SK-N-SH (cell line): ENCODE results near the gene ST6GALNAC3. TPM values are rescaled to one million over a fixed set of nuclear protein-coding genes. Genes with fewer than 3 reads are reported as not detected.

Experiments
- CTCF ChIA-PET: fragments of 300-600, 350-600 bp; formaldehyde crosslinking; extraction: SDS; loops from one replicate; lab custom pipeline; 2021; lab: Yijun Ruan, JAX
- POLR2A ChIA-PET: fragments of 350-600 bp; sonication (Branson Sonifier 250); formaldehyde crosslinking; extraction: SDS; loops from one replicate; lab custom pipeline; 2020; ENCODE audit warnings: antibody characterized with exemption, inconsistent platforms; lab: Yijun Ruan, JAX
- DNase-seq: peaks from one replicate; pipeline ENCODE4 v3.0.0; 2012
- H2AFZ ChIP-seq: fragments of 200-600 bp; sonication (generic); 2 replicates; pipeline ENCODE4 v1.8.1; 2016; ENCODE audit warnings: antibody characterized with exemption, mild to moderate bottlenecking, low read depth
- H3F3A ChIP-seq: fragments of 200-600 bp; sonication (generic); replicated peaks from 2 replicates; pipeline ENCODE3; 2016; ENCODE audit warnings: antibody characterized with exemption, mild to moderate bottlenecking; ENCODE audit not compliant: insufficient read depth
- H3K27ac ChIP-seq, 2 experiments: fragments of 200-500 bp in 1 of 2; fragments of 200-600 bp in 1 of 2; sonication (Bioruptor generic) in 1 of 2; sonication (generic), shearing (Covaris generic) in 1 of 2; 2 replicates each; pipeline versions ENCODE4 v1.5.1 to v1.6.1; 2014 to 2016; ENCODE audit warnings: low read depth in 2 of 2, inconsistent platforms in 1 of 2, low read length in 1 of 2, mild to moderate bottlenecking in 1 of 2, mixed read lengths in 1 of 2
- H3K27me3 ChIP-seq: fragments of 200-600 bp; sonication (generic), shearing (Covaris generic); 2 replicates; pipeline ENCODE4 v1.6.1; 2016; ENCODE audit warnings: mixed run types; ENCODE audit not compliant: insufficient read depth
- H3K36me3 ChIP-seq, 2 experiments: fragments of 200-500 bp in 1 of 2; fragments of 200-600 bp in 1 of 2; sonication (Bioruptor generic) in 1 of 2; sonication (generic) in 1 of 2; replicated peaks in 1 of 2; 2 replicates each; pipeline versions ENCODE3 to v1.5.1; 2014 to 2016; ENCODE audit warnings: low read length in 1 of 2, mild to moderate bottlenecking in 1 of 2; ENCODE audit not compliant: insufficient read depth in 2 of 2, control insufficient read depth in 1 of 2
- H3K4me1 ChIP-seq, 2 experiments: fragments of 200-500 bp in 1 of 2; fragments of 200-600 bp in 1 of 2; sonication (Bioruptor generic) in 1 of 2; sonication (generic), shearing (Covaris generic) in 1 of 2; 2 replicates each; pipeline versions ENCODE4 v1.5.1 to v1.6.1; 2014 to 2016; ENCODE audit warnings: low read depth in 1 of 2, low read length in 1 of 2, mixed run types in 1 of 2; ENCODE audit not compliant: insufficient read depth in 2 of 2, control insufficient read depth in 1 of 2
- H3K4me2 ChIP-seq: fragments of 200-600 bp; sonication (generic), shearing (Covaris generic); 2 replicates; pipeline ENCODE4 v1.6.1; 2017; ENCODE audit warnings: mixed run types
- H3K4me3 ChIP-seq, 2 experiments: fragments of 200-500 bp in 1 of 2; fragments of 200-600 bp in 1 of 2; sonication (Bioruptor generic) in 1 of 2; sonication (generic), shearing (Covaris generic) in 1 of 2; 2 replicates each; pipeline versions ENCODE4 v1.5.1 to v1.8.1; 2014 to 2016; ENCODE audit warnings: low read depth in 2 of 2, inconsistent platforms in 1 of 2, low read length in 1 of 2, mild to moderate bottlenecking in 1 of 2, mixed read lengths in 1 of 2, moderate library complexity in 1 of 2
- H3K79me2 ChIP-seq: fragments of 200-600 bp; sonication (generic); 2 replicates; pipeline ENCODE4 v1.8.1; 2017; ENCODE audit warnings: mild to moderate bottlenecking; ENCODE audit not compliant: insufficient read depth
- H3K9ac ChIP-seq: fragments of 200-600 bp; sonication (generic); 2 replicates; pipeline ENCODE4 v1.6.1; 2017; ENCODE audit warnings: mixed run types
- H3K9me2 ChIP-seq: fragments of 200-600 bp; sonication (generic); 2 replicates; pipeline ENCODE4 v1.6.1; 2017; ENCODE audit warnings: mixed run types
- H3K9me3 ChIP-seq: fragments of 200-600 bp; sonication (generic); 2 replicates; pipeline ENCODE4 v1.6.1; 2017; ENCODE audit warnings: mixed run types, mild to moderate bottlenecking, moderate library complexity
- H4K20me1 ChIP-seq: fragments of 200-600 bp; sonication (generic); 2 replicates; pipeline ENCODE4 v1.6.1; 2017; ENCODE audit warnings: mild to moderate bottlenecking, mixed run types; ENCODE audit not compliant: insufficient read depth
- CHD2 ChIP-seq: fragments of 150-350 bp; IDR thresholded peaks from 2 replicates; pipeline ENCODE4 v1.6.1; 2018; ENCODE audit warnings: low read length; ENCODE audit not compliant: partially characterized antibody
- EP300 ChIP-seq, 2 experiments: IDR thresholded peaks; 2 replicates each; pipeline versions ENCODE4 v1.4.0 to v1.6.1; 2012; ENCODE audit warnings: borderline replicate concordance in 1 of 2, low read depth in 1 of 2, low read length in 1 of 2
- EZH2phosphoT487 ChIP-seq: fragments of 200-600 bp; sonication (generic); IDR thresholded peaks from 2 replicates; pipeline ENCODE4 v1.6.1; 2017; ENCODE audit warnings: low read depth, mixed run types, mild to moderate bottlenecking, antibody characterized with exemption, moderate library complexity, borderline replicate concordance
- FOXJ3 ChIP-seq: sonication (generic); formaldehyde crosslinking; IDR thresholded peaks from 2 replicates; pipeline ENCODE4 v1.5.1; 2020; ENCODE audit warnings: mild to moderate bottlenecking, missing genetic modification reagents
- FOXM1 ChIP-seq: IDR thresholded peaks from 2 replicates; pipeline ENCODE4 v1.4.0; 2012; ENCODE audit warnings: low read depth, mild to moderate bottlenecking
- GATA2 ChIP-seq: sonication (generic); formaldehyde crosslinking; IDR thresholded peaks from 2 replicates; pipeline ENCODE4 v1.5.0; 2020; ENCODE audit warnings: mild to moderate bottlenecking, missing genetic modification reagents
- MXI1 ChIP-seq: IDR thresholded peaks from 2 replicates; pipeline ENCODE4 v1.6.1; 2012; ENCODE audit warnings: mild to moderate bottlenecking, low read depth, low read length, improper control_type of control experiment
- NRF1 ChIP-seq: IDR thresholded peaks from 2 replicates; pipeline ENCODE4 v1.6.1; 2012; ENCODE audit warnings: low read depth, mild to moderate bottlenecking, low read length
- PBX3 ChIP-seq: IDR thresholded peaks from 2 replicates; pipeline ENCODE4; 2012
- RAD21 ChIP-seq: IDR thresholded peaks from 2 replicates; pipeline ENCODE4 v1.6.1; 2012; ENCODE audit warnings: mild to moderate bottlenecking, low read length
- RCOR1 ChIP-seq: fragments of 150-350 bp; IDR thresholded peaks from 2 replicates; pipeline ENCODE4 v1.6.1; 2017; ENCODE audit warnings: antibody characterized with exemption, low read length
- RXRA ChIP-seq: IDR thresholded peaks from 2 replicates; pipeline ENCODE4 v1.4.0; 2012; ENCODE audit warnings: low read depth, mild to moderate bottlenecking, borderline replicate concordance
- SIN3A ChIP-seq: IDR thresholded peaks from 2 replicates; pipeline ENCODE4 v1.6.1; 2012; ENCODE audit warnings: low read depth, mild to moderate bottlenecking, low read length, moderate library complexity, borderline replicate concordance
- TCF12 ChIP-seq: IDR thresholded peaks from 2 replicates; pipeline ENCODE4 v1.4.0; 2012
- TEAD4 ChIP-seq: IDR thresholded peaks from 2 replicates; pipeline ENCODE4 v1.4.0; 2012; ENCODE audit warnings: mild to moderate bottlenecking, borderline replicate concordance; ENCODE audit not compliant: insufficient read depth
- YY1 ChIP-seq: IDR thresholded peaks from 2 replicates; pipeline ENCODE4 v1.4.0; 2012; ENCODE audit warnings: low read depth, mild to moderate bottlenecking
- WGBS: methylation state at CpG from one replicate; pipeline ENCODE4 v1.1.6; 2017; ENCODE audit warnings: low lambda C conversion rate; 5-methylcytosine and 5-hydroxymethylcytosine counted together
- polyA plus RNA-seq, 3 experiments: library from polyadenylated mRNA; depleted of rRNA; stranded (reverse); fragments of >200 nt; gene quantifications; 2 replicates each; pipeline ENCODE4 v1.2.3, GENCODE V29; 2012
- TF ChIP-seq, protein P1 (sequence below): IDR thresholded peaks from 2 replicates; pipeline ENCODE4 v1.4.0; 2012; ENCODE audit warnings: low read depth

ST6GALNAC3 gene
- polyA plus RNA-seq, 1 of the 3 experiments (the other 2 are of a cell fraction) = 8.1 TPM

- TF ChIP-seq NRF1 (no peak), TEAD4 (no peak)
- TF ChIP-seq, all 33 proteins: peak for 0
Measured at GRCh38 chr1:76292418-76293184, 218.1 kb downstream of the ST6GALNAC3 start (continued).

- no peaks in the 10 kb centered on the region for H3K36me3 ChIP-seq
- peaks cover 0 to 10% of the 10 kb centered on the region in 2 experiments; a peak in 2 of 4 replicates for H3K4me1 ChIP-seq
- no peaks in the 10 kb centered on the region for H3K9me3 ChIP-seq
- H3K4me3 ChIP-seq = no peak overlapping the region
- no peak for DNase-seq
- no peaks in the 10 kb centered on the region for H3F3A ChIP-seq
- no peaks in the 10 kb centered on the region for H3K9me2 ChIP-seq
- TF ChIP-seq NRF1 (no peak), FOXJ3 (no peak), PBX3 (no peak), YY1 (no peak), MXI1 (no peak), EP300 (IDR thresholded peaks at IDR 0.05; ENCODE audit: borderline replicate concordance in 1 of 2, low read depth in 1 of 2, low read length in 1 of 2) (no peak), RCOR1 (no peak), GATA2 (CRISPR knock-in tag) (no peak), EZH2phosphoT487 (no peak), FOXM1 (no peak), TEAD4 (no peak), RXRA (no peak), TCF12 (no peak), SIN3A (no peak), RAD21 (no peak), CHD2 (no peak)
- TF ChIP-seq, protein P1, sequence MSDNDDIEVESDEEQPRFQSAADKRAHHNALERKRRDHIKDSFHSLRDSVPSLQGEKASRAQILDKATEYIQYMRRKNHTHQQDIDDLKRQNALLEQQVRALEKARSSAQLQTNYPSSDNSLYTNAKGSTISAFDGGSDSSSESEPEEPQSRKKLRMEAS = no peak
- ChIA-PET CTCF (interaction anchor here (0.7 to 1.1 kb wide), 2 partner anchors 20 to 232 kb away, joined by 3 to 4 read pairs; no protein-coding TSS in a partner anchor), POLR2A (interaction anchor here (1.1 kb wide), 1 partner anchor 11 kb away, joined by 4 read pairs; no protein-coding TSS in a partner anchor)
- no peaks in the 10 kb centered on the region for H3K27me3 ChIP-seq
- H3K4me2 ChIP-seq = no peak overlapping the region
- no peaks in the 10 kb centered on the region for H3K79me2 ChIP-seq
- H3K27ac ChIP-seq = no peak overlapping the region
- H4K20me1 ChIP-seq = no peaks in the 10 kb centered on the region
- H2AFZ ChIP-seq = no peak overlapping the region
- 84% methylated on average over 4 of the region's 4 CpGs for WGBS
- H3K9ac ChIP-seq = no peak overlapping the region
Measured at GRCh38 chr1:76293831-76294230, 219.3 kb downstream of the ST6GALNAC3 start.
